ENCODE measurements around the gene CARS2.

DNA sequence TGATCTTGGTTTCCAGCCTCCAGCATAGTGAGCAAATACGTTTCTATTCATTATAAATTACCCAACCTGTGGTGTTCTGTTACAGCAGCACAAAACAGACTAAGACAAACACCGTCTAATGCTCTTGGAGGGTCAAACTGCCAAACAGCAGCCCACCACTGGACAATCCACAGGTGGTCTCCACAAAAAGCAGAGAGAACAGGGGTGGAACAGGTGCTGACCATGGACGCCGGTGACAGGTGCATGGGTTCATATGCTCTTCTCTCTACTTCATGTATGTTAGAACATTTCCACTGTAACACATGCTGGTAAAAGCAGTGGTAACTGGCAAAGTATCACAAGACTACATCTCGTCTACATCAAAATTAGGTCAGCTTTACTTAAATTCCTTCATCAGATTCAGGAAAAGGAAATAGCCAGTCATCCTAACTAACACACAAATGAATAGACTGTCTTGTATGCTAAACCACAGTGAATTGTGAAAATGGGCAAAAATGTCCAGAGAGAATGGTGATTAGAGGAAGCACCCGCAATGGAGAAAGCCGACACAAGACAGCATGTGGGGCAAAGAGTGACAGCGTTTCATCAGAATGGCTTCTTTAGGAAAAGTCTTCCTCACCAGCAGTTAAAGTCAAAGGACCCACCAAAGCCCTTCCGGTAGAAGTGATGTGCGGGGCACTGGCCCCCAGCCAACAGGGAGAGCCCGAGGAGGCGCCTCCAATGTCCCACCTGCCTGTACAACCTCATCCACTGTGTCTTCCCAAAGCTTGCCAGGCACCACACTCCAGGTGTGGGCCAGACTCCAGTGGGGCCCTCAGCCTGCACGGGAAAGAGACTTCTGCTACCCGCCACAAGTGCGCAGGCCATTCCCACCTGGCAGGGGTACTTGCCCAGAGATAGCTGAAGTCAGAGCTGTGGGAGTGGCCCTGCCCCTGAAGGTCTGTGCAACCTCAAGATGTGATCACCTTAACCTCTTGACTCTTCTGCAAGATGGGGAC, 6.5 kb downstream of the CARS2 start:
- TF ChIP-seq, protein P1, sequence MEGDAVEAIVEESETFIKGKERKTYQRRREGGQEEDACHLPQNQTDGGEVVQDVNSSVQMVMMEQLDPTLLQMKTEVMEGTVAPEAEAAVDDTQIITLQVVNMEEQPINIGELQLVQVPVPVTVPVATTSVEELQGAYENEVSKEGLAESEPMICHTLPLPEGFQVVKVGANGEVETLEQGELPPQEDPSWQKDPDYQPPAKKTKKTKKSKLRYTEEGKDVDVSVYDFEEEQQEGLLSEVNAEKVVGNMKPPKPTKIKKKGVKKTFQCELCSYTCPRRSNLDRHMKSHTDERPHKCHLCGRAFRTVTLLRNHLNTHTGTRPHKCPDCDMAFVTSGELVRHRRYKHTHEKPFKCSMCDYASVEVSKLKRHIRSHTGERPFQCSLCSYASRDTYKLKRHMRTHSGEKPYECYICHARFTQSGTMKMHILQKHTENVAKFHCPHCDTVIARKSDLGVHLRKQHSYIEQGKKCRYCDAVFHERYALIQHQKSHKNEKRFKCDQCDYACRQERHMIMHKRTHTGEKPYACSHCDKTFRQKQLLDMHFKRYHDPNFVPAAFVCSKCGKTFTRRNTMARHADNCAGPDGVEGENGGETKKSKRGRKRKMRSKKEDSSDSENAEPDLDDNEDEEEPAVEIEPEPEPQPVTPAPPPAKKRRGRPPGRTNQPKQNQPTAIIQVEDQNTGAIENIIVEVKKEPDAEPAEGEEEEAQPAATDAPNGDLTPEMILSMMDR (conservative IDR thresholded peaks at IDR 0.05; ENCODE audit: low read depth in 2 of 2): no peak
- no peak for TF ChIP-seq POLR2AphosphoS5 (IDR thresholded peaks at IDR 0.05; ENCODE audit: low read depth)
- TF ChIP-seq ZNF114 (CRISPR knock-in tag; IDR thresholded peaks at IDR 0.05): no peak
- TF ChIP-seq EZH2phosphoT487 (IDR thresholded peaks at IDR 0.05; ENCODE audit: unreplicated experiment): no peak
- TF ChIP-seq, protein P2, sequence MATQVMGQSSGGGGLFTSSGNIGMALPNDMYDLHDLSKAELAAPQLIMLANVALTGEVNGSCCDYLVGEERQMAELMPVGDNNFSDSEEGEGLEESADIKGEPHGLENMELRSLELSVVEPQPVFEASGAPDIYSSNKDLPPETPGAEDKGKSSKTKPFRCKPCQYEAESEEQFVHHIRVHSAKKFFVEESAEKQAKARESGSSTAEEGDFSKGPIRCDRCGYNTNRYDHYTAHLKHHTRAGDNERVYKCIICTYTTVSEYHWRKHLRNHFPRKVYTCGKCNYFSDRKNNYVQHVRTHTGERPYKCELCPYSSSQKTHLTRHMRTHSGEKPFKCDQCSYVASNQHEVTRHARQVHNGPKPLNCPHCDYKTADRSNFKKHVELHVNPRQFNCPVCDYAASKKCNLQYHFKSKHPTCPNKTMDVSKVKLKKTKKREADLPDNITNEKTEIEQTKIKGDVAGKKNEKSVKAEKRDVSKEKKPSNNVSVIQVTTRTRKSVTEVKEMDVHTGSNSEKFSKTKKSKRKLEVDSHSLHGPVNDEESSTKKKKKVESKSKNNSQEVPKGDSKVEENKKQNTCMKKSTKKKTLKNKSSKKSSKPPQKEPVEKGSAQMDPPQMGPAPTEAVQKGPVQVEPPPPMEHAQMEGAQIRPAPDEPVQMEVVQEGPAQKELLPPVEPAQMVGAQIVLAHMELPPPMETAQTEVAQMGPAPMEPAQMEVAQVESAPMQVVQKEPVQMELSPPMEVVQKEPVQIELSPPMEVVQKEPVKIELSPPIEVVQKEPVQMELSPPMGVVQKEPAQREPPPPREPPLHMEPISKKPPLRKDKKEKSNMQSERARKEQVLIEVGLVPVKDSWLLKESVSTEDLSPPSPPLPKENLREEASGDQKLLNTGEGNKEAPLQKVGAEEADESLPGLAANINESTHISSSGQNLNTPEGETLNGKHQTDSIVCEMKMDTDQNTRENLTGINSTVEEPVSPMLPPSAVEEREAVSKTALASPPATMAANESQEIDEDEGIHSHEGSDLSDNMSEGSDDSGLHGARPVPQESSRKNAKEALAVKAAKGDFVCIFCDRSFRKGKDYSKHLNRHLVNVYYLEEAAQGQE (IDR thresholded peaks at IDR 0.05; ENCODE audit: unreplicated experiment): no peak
- TF ChIP-seq ETS1 (IDR thresholded peaks at IDR 0.05): no peak
- no peak for TF ChIP-seq EZH2 (IDR thresholded peaks at IDR 0.05; ENCODE audit: low read depth, unreplicated experiment)
- no peak for TF ChIP-seq CREB1 (CRISPR knock-in tag; IDR thresholded peaks at IDR 0.05; ENCODE audit: low read depth)
- TF ChIP-seq ZNF331 (CRISPR knock-in tag; IDR thresholded peaks at IDR 0.05; ENCODE audit: low read depth): no peak

Data from GM23338 (cell line).